GM13976 (cell line): ENCODE results near the gene XCL2.
"Not testable (repeated sequence)": the region's sequence is repeated elsewhere in the genome, so short reads cannot be mapped to it uniquely, and the experiment has no call there.

Experiments
- DNase-seq: peaks from one replicate; pipeline ENCODE4 v3.0.0; 2012; ENCODE audit warnings: low spot score
- in situ Hi-C: fragments of 300-500 bp; cut with MboI; formaldehyde crosslinking; loops from one replicate; pipeline ENCODE4 v1.12.0; 2022; ENCODE audit warnings: low sequenced_read_pairs, mixed read lengths, inconsistent platforms; ENCODE audit not compliant: unreplicated experiment
- TF ChIP-seq, protein P1 (sequence below): IDR thresholded peaks from 2 replicates; pipeline ENCODE4 v1.5.1; 2012; ENCODE audit warnings: borderline replicate concordance, mild to moderate bottlenecking; ENCODE audit not compliant: insufficient read depth; ENCODE audit errors: extremely low read depth, missing control alignments, control extremely low read depth

Gene XCL2

DNA sequence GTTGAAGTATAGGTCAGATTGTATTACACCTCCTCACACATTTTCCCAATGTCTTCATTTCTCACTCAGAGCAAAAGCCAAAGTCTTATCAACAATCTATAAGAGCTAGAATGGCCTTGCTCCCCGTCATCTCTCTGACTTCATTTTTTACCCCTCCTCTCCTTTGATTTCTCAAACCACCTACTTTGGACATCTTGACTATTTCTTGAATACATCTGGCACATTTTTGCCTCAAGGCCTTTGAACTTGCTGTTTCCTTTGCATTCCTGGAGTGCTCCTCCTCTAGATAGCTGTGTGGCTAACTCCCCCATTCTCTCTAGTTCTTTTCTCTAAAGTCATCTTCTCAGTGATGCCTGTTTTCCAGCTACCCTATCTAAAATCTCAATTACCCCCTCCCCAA is 7.2 kb upstream of the XCL2 start:
- in situ Hi-C loops: no loop called here
- TF ChIP-seq, protein P1, sequence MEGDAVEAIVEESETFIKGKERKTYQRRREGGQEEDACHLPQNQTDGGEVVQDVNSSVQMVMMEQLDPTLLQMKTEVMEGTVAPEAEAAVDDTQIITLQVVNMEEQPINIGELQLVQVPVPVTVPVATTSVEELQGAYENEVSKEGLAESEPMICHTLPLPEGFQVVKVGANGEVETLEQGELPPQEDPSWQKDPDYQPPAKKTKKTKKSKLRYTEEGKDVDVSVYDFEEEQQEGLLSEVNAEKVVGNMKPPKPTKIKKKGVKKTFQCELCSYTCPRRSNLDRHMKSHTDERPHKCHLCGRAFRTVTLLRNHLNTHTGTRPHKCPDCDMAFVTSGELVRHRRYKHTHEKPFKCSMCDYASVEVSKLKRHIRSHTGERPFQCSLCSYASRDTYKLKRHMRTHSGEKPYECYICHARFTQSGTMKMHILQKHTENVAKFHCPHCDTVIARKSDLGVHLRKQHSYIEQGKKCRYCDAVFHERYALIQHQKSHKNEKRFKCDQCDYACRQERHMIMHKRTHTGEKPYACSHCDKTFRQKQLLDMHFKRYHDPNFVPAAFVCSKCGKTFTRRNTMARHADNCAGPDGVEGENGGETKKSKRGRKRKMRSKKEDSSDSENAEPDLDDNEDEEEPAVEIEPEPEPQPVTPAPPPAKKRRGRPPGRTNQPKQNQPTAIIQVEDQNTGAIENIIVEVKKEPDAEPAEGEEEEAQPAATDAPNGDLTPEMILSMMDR: no peak
- DNase-seq: no peak

GRCh38 chr1:168546553-168546895 is 2.7 kb upstream of the XCL2 start:
- DNase-seq, in situ Hi-C loops: not testable (repeated sequence)

- TF ChIP-seq, protein P1: peak; percentile 35
- in situ Hi-C loops, DNase-seq: not testable (repeated sequence)
Measured at GRCh38 chr1:168545678-168546552, 2.1 kb upstream of the XCL2 start.

DNA sequence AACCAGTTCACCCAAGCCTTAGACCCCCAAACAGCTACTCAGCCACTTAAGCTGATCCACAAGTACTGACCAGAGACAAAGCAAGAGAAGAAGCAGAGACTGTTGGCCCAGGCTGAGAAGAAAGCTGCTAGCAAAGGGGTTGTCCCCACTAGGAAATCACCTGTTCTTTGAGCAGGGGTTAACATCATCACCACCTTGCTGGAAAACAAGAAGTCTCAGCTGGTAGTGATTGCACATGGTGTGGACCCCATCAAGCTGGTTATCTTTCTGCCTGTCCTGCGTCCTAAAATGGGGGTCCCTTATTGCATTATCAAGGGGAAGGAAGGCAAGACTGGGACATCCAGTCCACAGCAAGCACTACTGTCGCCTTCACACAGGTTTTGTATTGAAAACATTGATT is 819 bp downstream of the XCL2 start:
- DNase-seq, in situ Hi-C loops: not testable (repeated sequence)

DNA sequence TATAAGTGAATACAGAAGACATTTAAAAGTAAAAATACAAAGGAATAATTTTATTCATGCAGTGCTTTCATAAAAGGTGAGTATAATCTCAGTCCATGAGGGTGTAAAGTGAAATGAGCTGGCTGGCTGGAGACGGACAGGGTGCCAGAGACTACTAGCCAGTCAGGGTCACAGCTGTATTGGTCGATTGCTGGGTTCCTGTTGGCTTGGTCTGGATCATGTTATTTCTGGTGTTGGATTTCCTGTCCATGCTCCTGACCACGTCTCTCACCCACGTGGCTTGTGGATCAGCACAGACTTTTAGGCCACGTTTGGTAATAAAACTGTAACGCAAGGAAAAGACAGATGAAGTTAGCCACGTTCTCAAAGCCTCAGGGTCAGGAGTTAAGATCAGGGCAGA is 3.0 kb downstream of the XCL2 start:
- in situ Hi-C loops, DNase-seq: not testable (repeated sequence)

GRCh38 chr1:168535536-168535935 is 8.3 kb downstream of the XCL2 start:
- in situ Hi-C loops: no loop called here
- TF ChIP-seq, protein P1: no peak
- DNase-seq: peak; percentile 23

- DNase-seq: no peak
- TF ChIP-seq, protein P1: no peak
- in situ Hi-C loops: no loop called here
Measured at GRCh38 chr1:168531615-168532345, 12.0 kb downstream of the XCL2 start.

GRCh38 chr1:168529518-168529917 is 14.3 kb downstream of the XCL2 start:
- TF ChIP-seq, protein P1: no peak
- in situ Hi-C loops: no loop called here

More at GRCh38 chr1:168529518-168529917, 14.3 kb downstream of the XCL2 start:
- DNase-seq: no peak
